Smooth muscle cell (in vitro differentiated cells): ENCODE data around the gene QRSL1. TPM values are rescaled to one million over a fixed set of nuclear protein-coding genes. Genes with fewer than 3 reads are reported as not detected.

Source experiments
- DNase-seq: peaks from one replicate; lab custom pipeline; 2025; ENCODE audit not compliant: unreplicated experiment; lab: John Stamatoyannopoulos, UW
- H2AFZ ChIP-seq: fragments of 200-600 bp; sonication (generic); 2 replicates; pipeline ENCODE4 v1.6.0; 2016; ENCODE audit warnings: antibody characterized with exemption, low read depth, mild to moderate bottlenecking
- H3F3A ChIP-seq: fragments of 200-600 bp; sonication (generic); 2 replicates; pipeline ENCODE4 v1.6.0; 2017; ENCODE audit warnings: antibody characterized with exemption, low read depth
- H3K27ac ChIP-seq: fragments of 200-600 bp; sonication (generic); 2 replicates; pipeline ENCODE4 v1.5.1; 2016; ENCODE audit warnings: low read depth, mild to moderate bottlenecking
- H3K27me3 ChIP-seq: fragments of 200-600 bp; sonication (generic); 2 replicates; pipeline ENCODE4 v1.6.1; 2016; ENCODE audit warnings: low read depth, mild to moderate bottlenecking
- H3K36me3 ChIP-seq: fragments of 200-600 bp; sonication (generic); 2 replicates; pipeline ENCODE4 v1.5.1; 2016; ENCODE audit warnings: low read depth
- H3K4me1 ChIP-seq: fragments of 200-600 bp; sonication (generic); 2 replicates; pipeline ENCODE4 v1.5.1; 2016; ENCODE audit warnings: low read depth
- H3K4me2 ChIP-seq: fragments of 200-600 bp; sonication (generic); 2 replicates; pipeline ENCODE4 v1.6.0; 2016; ENCODE audit warnings: mild to moderate bottlenecking
- H3K4me3 ChIP-seq: fragments of 200-600 bp; sonication (generic); 2 replicates; pipeline ENCODE4 v1.5.1; 2016; ENCODE audit warnings: mild to moderate bottlenecking
- H3K79me2 ChIP-seq: fragments of 200-600 bp; sonication (generic); 2 replicates; pipeline ENCODE4 v1.6.0; 2016; ENCODE audit warnings: low read depth, mild to moderate bottlenecking
- H3K9ac ChIP-seq: fragments of 200-600 bp; sonication (generic); 2 replicates; pipeline ENCODE4 v1.6.0; 2016; ENCODE audit warnings: low read depth
- H3K9me3 ChIP-seq: fragments of 200-600 bp; sonication (generic); replicated peaks from 2 replicates; pipeline ENCODE4 v1.5.1; 2016; ENCODE audit warnings: low read depth
- H4K20me1 ChIP-seq: fragments of 200-600 bp; sonication (generic); 2 replicates; pipeline ENCODE4 v1.6.0; 2016; ENCODE audit warnings: low read depth
- CTCF ChIP-seq: fragments of 200-600 bp; sonication (generic); IDR thresholded peaks from 2 replicates; pipeline ENCODE4 v1.5.1; 2017; ENCODE audit warnings: borderline replicate concordance, mild to moderate bottlenecking, antibody characterized with exemption; ENCODE audit not compliant: insufficient read depth, poor library complexity, severe bottlenecking
- WGBS: methylation state at CpG from one replicate; pipeline ENCODE4 v1.1.7; 2016; ENCODE audit warnings: low lambda C conversion rate; 5-methylcytosine and 5-hydroxymethylcytosine counted together
- polyA plus RNA-seq: library from polyadenylated mRNA; unstranded; fragments of >200 nt; fragmentation: Nextera tagmentation; extraction: Ambion mirVana; gene quantifications from 2 replicates; pipeline ENCODE4 v1.2.1, GENCODE V29; 2016
- total RNA-seq: library from RNA; depleted of rRNA; stranded (reverse); fragments of >200 nt; gene quantifications from 2 replicates; pipeline ENCODE4 v1.2.3, GENCODE V29; 2014

The QRSL1 gene
- total and polyA plus RNA-seq, 2 experiments from 2014 or later = 8.9 to 10.4 TPM

GRCh38 chr6:106609699-106610098 lies 19.7 kb upstream of the QRSL1 start:
- no peak overlapping the region for H3K9ac ChIP-seq
- no peaks in the 10 kb centered on the region for H3K36me3 ChIP-seq
- no peaks in the 10 kb centered on the region for H3K79me2 ChIP-seq
- no peaks in the 10 kb centered on the region for H3K4me1 ChIP-seq
- H3K27me3 ChIP-seq = no peaks in the 10 kb centered on the region
- H3K4me2 ChIP-seq = no peak overlapping the region
- H2AFZ ChIP-seq = no peak overlapping the region
- no peaks in the 10 kb centered on the region for H3K9me3 ChIP-seq
- H4K20me1 ChIP-seq = no peaks in the 10 kb centered on the region
- H3K4me3 ChIP-seq = no peak overlapping the region
- no peak for DNase-seq
- 77% methylated on average over 6 of the region's 6 CpGs for WGBS
- TF ChIP-seq CTCF = peak; percentile 18
- H3F3A ChIP-seq = no peaks in the 10 kb centered on the region
- H3K27ac ChIP-seq = no peak overlapping the region

- H2AFZ ChIP-seq = no peak overlapping the region
- H3K79me2 ChIP-seq = no peaks in the 10 kb centered on the region
- no peak overlapping the region for H3K4me3 ChIP-seq
- no peak overlapping the region for H3K4me2 ChIP-seq
- H3K9ac ChIP-seq = no peak overlapping the region
- no peaks in the 10 kb centered on the region for H3K36me3 ChIP-seq
- no peaks in the 10 kb centered on the region for H3F3A ChIP-seq
- DNase-seq = no peak
- no peaks in the 10 kb centered on the region for H3K4me1 ChIP-seq
- H3K9me3 ChIP-seq = no peaks in the 10 kb centered on the region
- H3K27ac ChIP-seq = no peak overlapping the region
- no peaks in the 10 kb centered on the region for H3K27me3 ChIP-seq
- no peaks in the 10 kb centered on the region for H4K20me1 ChIP-seq
- no peak for TF ChIP-seq CTCF
- 100% methylated on average over 2 of the region's 2 CpGs for WGBS
These were observed 18.3 kb upstream of the QRSL1 start for GRCh38 chr6:106611030-106611429.

DNA sequence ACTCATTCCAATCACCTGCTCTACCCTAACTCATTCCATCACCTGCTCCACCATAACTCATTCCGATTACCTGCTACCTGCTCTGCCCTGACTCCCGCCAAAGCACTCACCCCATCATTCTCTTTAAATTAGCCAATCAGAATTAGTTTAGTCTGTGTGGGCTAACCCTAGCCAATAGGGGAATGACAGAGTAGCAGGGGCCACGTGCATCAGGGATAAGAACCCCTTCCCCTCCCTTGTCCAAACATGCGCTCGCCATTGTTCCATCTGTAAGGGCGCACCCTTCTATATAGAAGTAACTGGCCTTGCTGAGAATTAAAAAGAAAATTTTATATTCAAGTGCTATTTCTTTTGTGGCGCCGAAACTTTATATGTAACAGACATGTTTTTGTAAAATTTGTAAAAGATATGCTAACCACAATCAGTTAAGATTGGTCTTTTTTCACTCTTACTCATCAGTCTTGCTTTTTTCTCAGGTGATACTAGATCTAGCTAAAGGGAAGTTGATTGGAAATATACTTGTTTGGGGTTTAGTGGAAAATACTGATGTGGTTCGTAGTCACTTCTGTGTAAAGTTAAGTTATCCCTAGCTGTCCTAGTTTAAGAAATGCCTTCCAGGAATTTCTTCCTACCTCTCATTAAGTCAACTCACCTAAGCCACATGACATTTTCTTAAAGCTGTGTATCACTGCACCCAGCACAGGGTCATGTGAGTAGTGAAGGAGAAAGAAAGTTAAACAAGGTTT lies 16.5 kb upstream of the QRSL1 start:
- no peak overlapping the region for H3K4me2 ChIP-seq
- H3K27ac ChIP-seq = no peak overlapping the region
- H3K27me3 ChIP-seq = no peaks in the 10 kb centered on the region
- no peak for DNase-seq
- WGBS = 96% methylated on average over 9 of the region's 9 CpGs
- no peaks in the 10 kb centered on the region for H3K36me3 ChIP-seq
- TF ChIP-seq CTCF = no peak
- H2AFZ ChIP-seq = no peak overlapping the region
- H3K9ac ChIP-seq = no peak overlapping the region
- no peaks in the 10 kb centered on the region for H3F3A ChIP-seq
- H3K79me2 ChIP-seq = no peaks in the 10 kb centered on the region
- no peaks in the 10 kb centered on the region for H4K20me1 ChIP-seq
- H3K4me1 ChIP-seq = no peaks in the 10 kb centered on the region
- H3K4me3 ChIP-seq = no peak overlapping the region
- no peaks in the 10 kb centered on the region for H3K9me3 ChIP-seq

- Histone ChIP-seq H4K20me1 (no peaks in the 10 kb centered on the region), H3K4me1 (no peaks in the 10 kb centered on the region), H3K4me2 (no peak overlapping the region), H3K27ac (no peak overlapping the region), H3K27me3 (no peaks in the 10 kb centered on the region), H3K4me3 (no peak overlapping the region), H3K9ac (no peak overlapping the region), H3K9me3 (no peaks in the 10 kb centered on the region), H2AFZ (no peak overlapping the region), H3F3A (no peaks in the 10 kb centered on the region), H3K36me3 (no peaks in the 10 kb centered on the region), H3K79me2 (no peaks in the 10 kb centered on the region)
- WGBS = 69% methylated on average over 1 of the region's 1 CpG
- no peak for TF ChIP-seq CTCF
- DNase-seq = no peak
These were observed 15.8 kb upstream of the QRSL1 start for GRCh38 chr6:106613590-106613989.
